ENCODE data around the gene NIT1.

- TF ChIP-seq ZNF274 (IDR thresholded peaks at IDR 0.05; ENCODE audit: borderline replicate concordance, extremely low read depth, low read length) (no peak), SIN3A (conservative IDR thresholded peaks at IDR 0.05 in 1 of 2, IDR thresholded peaks at IDR 0.05 in 1 of 2; ENCODE audit: low read depth in 1 of 2, low read length in 2 of 2) (no peak), CTCF (IDR thresholded peaks at IDR 0.05; ENCODE audit: control extremely low read depth in 1 of 3, insufficient read depth in 1 of 3, low read depth in 1 of 3, low read length in 3 of 3) (no peak), CREB1 (IDR thresholded peaks at IDR 0.05) (no peak), POLR2AphosphoS5 (IDR thresholded peaks at IDR 0.05; ENCODE audit: low read depth, low read length) (no peak), USF2 (IDR thresholded peaks at IDR 0.05; ENCODE audit: low read length) (no peak), MAX (IDR thresholded peaks at IDR 0.05) (no peak), CBX5 (IDR thresholded peaks at IDR 0.05; ENCODE audit: low read depth, low read length) (no peak), E2F6 (IDR thresholded peaks at IDR 0.05) (no peak), HDAC6 (IDR thresholded peaks at IDR 0.05; ENCODE audit: low read depth, low read length) (no peak), JUND (IDR thresholded peaks at IDR 0.05; ENCODE audit: low read length) (no peak), RXRA (IDR thresholded peaks at IDR 0.05; ENCODE audit: insufficient read depth, low read depth, low read length) (no peak)
Measured at GRCh38 chr1:161080441-161081405, 37.2 kb upstream of the NIT1 start.

Data from H1 (cell line).